Gastrocnemius medialis (tissue), 4 donors: ENCODE measurements around the gene SNX24. TPM values are rescaled to one million over a fixed set of nuclear protein-coding genes. Genes with fewer than 3 reads are reported as not detected.

Experiments
- ATAC-seq, 2 donors: fragments of 150-250 bp; one replicate each; pipeline ENCODE4 v1.9.1; 2016
- DNase-seq, 2 donors: peaks; one replicate each; pipeline ENCODE4 v3.0.0-alpha.2; 2019
- H3K27ac ChIP-seq, 4 donors: fragments of 200-600 bp; sonication (generic); 1 replicate in 1 of 4; 2 replicates in 3 of 4; pipeline ENCODE4 v1.5.1; 2016 to 2018; ENCODE audit warnings: mild to moderate bottlenecking in 2 of 4, moderate library complexity in 1 of 4
- H3K27me3 ChIP-seq, 3 donors: fragments of 200-600 bp; sonication (generic) in 2 of 3; 1 replicate in 1 of 3; 2 replicates in 2 of 3; pipeline versions ENCODE4 v1.5.1 to v1.6.0; 2016 to 2019; ENCODE audit warnings: mild to moderate bottlenecking in 1 of 3, moderate library complexity in 1 of 3
- H3K36me3 ChIP-seq, 2 donors: fragments of 200-600 bp; sonication (generic) in 1 of 2; one replicate each; pipeline ENCODE4 v1.5.1; 2017 to 2018
- H3K4me1 ChIP-seq, 2 donors: fragments of 200-600 bp; sonication (generic) in 1 of 2; one replicate each; pipeline ENCODE4 v1.5.1; 2016 to 2017; ENCODE audit warnings: mild to moderate bottlenecking in 2 of 2
- H3K4me3 ChIP-seq, 4 donors: fragments of 200-600 bp; sonication (generic) in 3 of 4; 1 replicate in 1 of 4; 2 replicates in 3 of 4; pipeline ENCODE4 v1.5.1; 2016 to 2019; ENCODE audit warnings: mild to moderate bottlenecking in 2 of 4
- H3K9me3 ChIP-seq, 3 donors: fragments of 200-600 bp; sonication (generic) in 2 of 3; 1 replicate in 1 of 3; 2 replicates in 2 of 3; pipeline ENCODE4 v1.5.1; 2016 to 2019
- POLR2A ChIP-seq, 2 donors: fragments of 450-650 bp; IDR thresholded peaks; one replicate each; pipeline ENCODE4 v1.6.1; 2017; ENCODE audit warnings: antibody characterized with exemption in 2 of 2, mild to moderate bottlenecking in 2 of 2, moderate library complexity in 2 of 2
- in situ Hi-C, 4 donors: fragments of 200-750 bp; cut with MboI; loops; one replicate each; pipeline versions ENCODE4 v1.15.0 to v1.8.0; 2017; ENCODE audit warnings: low sequenced_read_pairs in 4 of 4
- intact Hi-C: fragments of 100-400 bp; cut with DNase I; formaldehyde crosslinking; loops from one replicate; pipeline ENCODE4 v1.15.1; 2023; ENCODE audit warnings: low total_unique reads
- total RNA-seq, 4 donors: library from RNA; depleted of rRNA; stranded (reverse); fragments of >200 nt; gene quantifications; one replicate each; pipeline versions ENCODE4 v1.1.0 to v1.2.3, GENCODE V29; 2016
- TF ChIP-seq, protein P1 (sequence below), 5 experiments: fragments of 450-650 bp in 3 of 5; fragments of 200-600 bp in 2 of 5; sonication (generic) in 2 of 5; IDR thresholded peaks in 4 of 5; conservative IDR thresholded peaks in 1 of 5; 1 replicate in 4 of 5; 2 replicates in 1 of 5; pipeline ENCODE4 v1.5.1; 2016 to 2019; ENCODE audit warnings: antibody characterized with exemption in 5 of 5, mild to moderate bottlenecking in 3 of 5, moderate library complexity in 3 of 5

The SNX24 gene
- total RNA-seq, 4 donors from 2014 or later = 6.9 to 17.8 (median 10.6) TPM

DNA sequence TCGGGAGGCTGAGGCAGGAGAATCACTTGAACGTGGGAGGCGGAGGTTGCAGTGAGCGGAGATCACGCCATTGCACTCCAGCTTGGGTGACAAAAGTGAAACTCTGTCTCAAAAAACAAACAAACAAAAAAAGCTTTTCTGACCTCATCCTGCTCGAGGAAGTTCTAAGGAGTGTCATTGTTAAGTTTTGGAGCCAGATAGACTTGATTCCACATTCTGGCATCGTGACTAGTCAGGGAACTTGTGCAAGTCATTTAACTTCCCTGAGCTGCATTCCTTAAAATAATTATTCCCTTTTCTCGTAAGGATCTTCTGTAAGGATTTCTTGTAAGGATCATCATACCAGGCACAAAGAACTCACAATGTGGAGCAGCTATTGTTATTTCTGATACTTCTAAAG lies 26.2 kb downstream of the SNX24 start:
- no peak for ATAC-seq
- no peaks in the 10 kb centered on the region for H3K9me3 ChIP-seq
- intact Hi-C loops (no loop called here), in situ Hi-C loops (no loop called here)
- H3K27ac ChIP-seq = no peak overlapping the region
- TF ChIP-seq POLR2A (IDR thresholded peaks at IDR 0.05) = no peak
- TF ChIP-seq, protein P1, sequence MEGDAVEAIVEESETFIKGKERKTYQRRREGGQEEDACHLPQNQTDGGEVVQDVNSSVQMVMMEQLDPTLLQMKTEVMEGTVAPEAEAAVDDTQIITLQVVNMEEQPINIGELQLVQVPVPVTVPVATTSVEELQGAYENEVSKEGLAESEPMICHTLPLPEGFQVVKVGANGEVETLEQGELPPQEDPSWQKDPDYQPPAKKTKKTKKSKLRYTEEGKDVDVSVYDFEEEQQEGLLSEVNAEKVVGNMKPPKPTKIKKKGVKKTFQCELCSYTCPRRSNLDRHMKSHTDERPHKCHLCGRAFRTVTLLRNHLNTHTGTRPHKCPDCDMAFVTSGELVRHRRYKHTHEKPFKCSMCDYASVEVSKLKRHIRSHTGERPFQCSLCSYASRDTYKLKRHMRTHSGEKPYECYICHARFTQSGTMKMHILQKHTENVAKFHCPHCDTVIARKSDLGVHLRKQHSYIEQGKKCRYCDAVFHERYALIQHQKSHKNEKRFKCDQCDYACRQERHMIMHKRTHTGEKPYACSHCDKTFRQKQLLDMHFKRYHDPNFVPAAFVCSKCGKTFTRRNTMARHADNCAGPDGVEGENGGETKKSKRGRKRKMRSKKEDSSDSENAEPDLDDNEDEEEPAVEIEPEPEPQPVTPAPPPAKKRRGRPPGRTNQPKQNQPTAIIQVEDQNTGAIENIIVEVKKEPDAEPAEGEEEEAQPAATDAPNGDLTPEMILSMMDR (IDR thresholded peaks at IDR 0.05 in 4 of 5, conservative IDR thresholded peaks at IDR 0.05 in 1 of 5) = no peak
- no peak for DNase-seq
- H3K4me1 ChIP-seq = no peaks in the 10 kb centered on the region
- no peaks in the 10 kb centered on the region for H3K36me3 ChIP-seq
- no peaks in the 10 kb centered on the region for H3K27me3 ChIP-seq
- H3K4me3 ChIP-seq = no peak overlapping the region

DNA sequence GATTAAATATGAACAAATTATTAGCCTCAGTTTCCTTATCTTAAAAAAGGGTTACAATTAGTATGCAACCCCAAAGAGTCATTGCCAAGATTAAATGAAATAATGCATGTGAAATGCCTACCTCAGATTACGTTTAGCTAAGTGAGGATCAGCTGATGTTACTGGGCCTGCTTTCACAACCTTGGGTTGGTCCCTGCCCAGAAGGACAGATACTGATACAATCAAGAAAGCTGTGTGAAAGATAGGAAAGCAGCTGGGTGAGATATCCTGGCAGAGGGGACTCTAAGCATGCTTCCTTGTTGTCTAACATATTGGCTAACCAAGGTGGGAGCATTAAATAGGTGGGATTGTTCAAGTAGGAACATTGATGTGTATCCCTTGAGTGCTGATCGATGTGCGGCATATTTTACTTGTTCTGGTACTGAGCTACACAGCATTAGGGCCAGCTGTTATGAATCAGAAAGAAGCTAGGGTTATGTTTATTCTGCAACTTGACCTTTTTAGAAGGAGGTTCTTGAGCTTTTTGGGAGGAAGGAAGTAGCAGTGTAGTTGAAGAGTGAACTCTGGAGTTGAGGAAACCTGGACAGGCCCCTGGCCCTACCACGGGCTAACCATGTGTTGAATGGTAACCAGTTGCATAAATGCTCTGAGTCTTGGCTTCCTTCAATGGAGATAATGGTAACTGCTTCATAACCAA lies 28.9 kb downstream of the SNX24 start:
- Histone ChIP-seq H3K27me3 (no peaks in the 10 kb centered on the region), H3K36me3 (no peaks in the 10 kb centered on the region), H3K9me3 (no peaks in the 10 kb centered on the region), H3K4me3 (no peak overlapping the region), H3K27ac (no peak overlapping the region), H3K4me1 (peaks cover 5 to 6% of the 10 kb centered on the region in 2 donors)
- TF ChIP-seq, protein P1 (IDR thresholded peaks at IDR 0.05 in 4 of 5, conservative IDR thresholded peaks at IDR 0.05 in 1 of 5) = no peak
- TF ChIP-seq POLR2A (IDR thresholded peaks at IDR 0.05) = no peak
- in situ Hi-C loops = no loop called here
- DNase-seq = no peak
- intact Hi-C loops = no loop called here
- ATAC-seq = no peak

DNA sequence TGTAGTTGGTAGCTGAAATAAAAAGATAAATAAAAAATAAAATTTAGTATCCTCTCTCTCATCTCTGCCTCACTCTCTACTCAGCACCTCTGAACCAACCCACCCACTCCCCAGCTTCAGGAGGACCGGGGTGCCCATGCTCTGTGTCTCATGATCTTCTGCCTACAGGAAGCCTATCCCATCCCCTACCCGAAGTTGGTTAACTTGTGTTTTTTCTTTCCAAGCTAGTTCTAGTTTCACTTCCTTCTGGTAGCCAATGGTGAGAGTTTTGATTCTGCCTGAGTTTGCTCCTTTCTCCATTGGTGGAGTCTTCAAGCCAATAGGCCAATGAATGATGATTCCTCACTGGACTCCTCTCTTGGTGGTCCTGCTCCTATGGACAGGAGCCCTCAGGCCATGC lies 32.1 kb downstream of the SNX24 start:
- intact Hi-C loops (no loop called here), in situ Hi-C loops (no loop called here)
- ATAC-seq (no peak), DNase-seq (no peak)
- Histone ChIP-seq H3K4me1 (peaks cover 10 to 11% of the 10 kb centered on the region in 2 donors), H3K27me3 (no peaks in the 10 kb centered on the region), H3K9me3 (no peaks in the 10 kb centered on the region), H3K27ac (no peak overlapping the region), H3K4me3 (no peak overlapping the region), H3K36me3 (no peaks in the 10 kb centered on the region)
- no peak for TF ChIP-seq POLR2A (IDR thresholded peaks at IDR 0.05)
- TF ChIP-seq, protein P1 (IDR thresholded peaks at IDR 0.05 in 4 of 5, conservative IDR thresholded peaks at IDR 0.05 in 1 of 5) = no peak

DNA sequence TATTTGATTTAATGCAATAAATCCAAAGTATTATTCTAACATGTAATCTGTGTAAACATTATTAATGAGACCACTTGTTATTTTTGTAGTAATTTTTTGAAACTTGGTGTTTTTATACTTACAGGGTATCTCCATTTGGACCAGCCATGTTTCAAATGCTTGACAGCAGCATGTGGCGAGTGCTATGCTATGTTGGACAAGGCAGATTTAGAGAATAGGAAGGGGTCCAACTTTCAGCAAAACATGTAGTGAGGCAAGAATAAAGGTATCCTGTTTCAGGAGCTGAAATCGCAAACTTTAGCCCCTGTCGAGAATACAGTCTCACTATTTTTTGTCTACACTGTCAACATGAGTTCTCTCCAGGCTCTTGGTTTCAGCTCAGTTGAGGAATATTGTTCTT lies 33.7 kb downstream of the SNX24 start:
- peaks cover 10 to 11% of the 10 kb centered on the region in 2 donors for H3K4me1 ChIP-seq
- TF ChIP-seq, protein P1 (IDR thresholded peaks at IDR 0.05 in 4 of 5, conservative IDR thresholded peaks at IDR 0.05 in 1 of 5) = no peak
- no peak for TF ChIP-seq POLR2A (IDR thresholded peaks at IDR 0.05)
- no peak for DNase-seq
- intact Hi-C loops (no loop called here), in situ Hi-C loops (no loop called here)
- no peaks in the 10 kb centered on the region for H3K36me3 ChIP-seq
- no peak overlapping the region for H3K27ac ChIP-seq
- ATAC-seq = no peak
- H3K4me3 ChIP-seq = no peak overlapping the region
- H3K9me3 ChIP-seq = no peaks in the 10 kb centered on the region
- no peaks in the 10 kb centered on the region for H3K27me3 ChIP-seq
